Sigmoid colon (tissue), 4 donors: ENCODE results near the gene MAS1.

Experiments used
- POLR2A ChIP-seq, 2 donors: fragments of 450-650 bp; IDR thresholded peaks; one replicate each; pipeline ENCODE4 v1.6.1; 2016; ENCODE audit warnings: antibody characterized with exemption in 2 of 2, mild to moderate bottlenecking in 2 of 2, moderate library complexity in 2 of 2
- POLR2AphosphoS5 ChIP-seq, 4 donors: sonication (generic); formaldehyde crosslinking; IDR thresholded peaks; one replicate each; pipeline ENCODE4 v1.6.1; 2017; ENCODE audit warnings: antibody characterized with exemption in 4 of 4

GRCh38 chr6:159886270-159886669, 4.5 kb upstream of the MAS1 start:
- TF ChIP-seq POLR2AphosphoS5 (IDR thresholded peaks at IDR 0.05) (no peak), POLR2A (IDR thresholded peaks at IDR 0.05) (no peak)
